GM12875 (cell line): ENCODE data around the gene MMP2.

Experiments
- H3K4me3 ChIP-seq: one replicate; pipeline ENCODE4 v1.5.1; 2011; ENCODE audit warnings: low read depth, low read length, control low read depth
- CTCF ChIP-seq: IDR thresholded peaks from 2 replicates; pipeline ENCODE4 v1.5.1; 2011; ENCODE audit warnings: low read depth, mild to moderate bottlenecking, control low read depth, inconsistent platforms, low read length, moderate library complexity, borderline replicate concordance; ENCODE audit not compliant: insufficient read depth

MMP2 gene

DNA sequence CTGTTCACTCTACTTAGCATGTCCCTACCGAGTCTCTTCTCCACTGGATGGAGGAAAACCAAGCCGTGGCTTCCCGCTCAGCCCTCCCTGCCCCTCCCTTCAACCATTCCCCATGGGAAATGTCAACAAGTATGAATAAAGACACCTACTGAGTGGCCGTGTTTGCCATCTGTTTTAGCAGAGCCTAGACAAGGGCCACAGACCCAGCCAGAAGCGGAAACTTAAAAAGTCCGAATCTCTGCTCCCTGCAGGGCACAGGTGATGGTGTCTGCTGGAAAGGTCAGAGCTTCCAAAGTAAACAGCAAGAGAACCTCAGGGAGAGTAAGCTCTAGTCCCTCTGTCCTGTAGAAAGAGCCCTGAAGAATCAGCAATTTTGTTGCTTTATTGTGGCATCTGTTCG, 27.1 kb downstream of the MMP2 start:
- no peak for TF ChIP-seq CTCF
- H3K4me3 ChIP-seq, result no peak overlapping the region

- H3K4me3 ChIP-seq, result no peak overlapping the region
- TF ChIP-seq CTCF, result no peak
Measured at GRCh38 chr16:55506708-55507107, 27.7 kb downstream of the MMP2 start.

- no peak for TF ChIP-seq CTCF
- H3K4me3 ChIP-seq, result no peak overlapping the region
Measured at GRCh38 chr16:55508271-55508921, 29.4 kb downstream of the MMP2 start.

- H3K4me3 ChIP-seq, result no peak within 1 kb of the TSS
- TF ChIP-seq CTCF, result no peak
Measured at GRCh38 chr16:55508941-55509931, 30.2 kb downstream of the MMP2 start, which contains the start of gene LPCAT2. TSS of gene LPCAT2 (plus strand) at chr16:55509072. CDS start at chr16:55509182, 110 bp downstream.

- no peak overlapping the region for H3K4me3 ChIP-seq
- no peak for TF ChIP-seq CTCF
Measured at GRCh38 chr16:55510185-55510805, 31.3 kb downstream of the MMP2 start.

GRCh38 chr16:55512941-55513340, 33.9 kb downstream of the MMP2 start:
- no peak overlapping the region for H3K4me3 ChIP-seq
- no peak for TF ChIP-seq CTCF

DNA sequence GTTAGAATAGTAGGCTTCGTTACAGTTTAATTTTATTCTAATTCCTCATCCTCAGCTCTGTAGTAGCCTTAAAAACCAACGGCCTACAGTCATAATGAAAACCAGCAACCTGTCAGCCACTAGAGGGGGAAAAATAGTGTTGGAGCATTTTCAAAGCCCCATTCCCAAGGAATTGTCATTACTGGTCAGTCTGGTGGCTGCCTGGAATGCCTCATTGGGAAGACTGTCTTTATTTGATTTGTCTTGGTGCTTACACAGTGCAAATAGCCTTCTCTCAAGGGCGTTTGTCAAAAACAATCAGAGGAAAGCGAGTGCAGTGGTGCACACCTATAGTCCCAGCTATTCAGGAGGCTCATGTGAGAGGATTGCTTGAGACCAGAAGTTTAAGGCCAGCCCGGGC, 34.6 kb downstream of the MMP2 start:
- no peak overlapping the region for H3K4me3 ChIP-seq
- TF ChIP-seq CTCF, result no peak
